DND-41 (cell line): ENCODE measurements around the gene RNF213.

Experiments used
- CTCF ChIP-seq: IDR thresholded peaks from 2 replicates; pipeline ENCODE4 v1.5.1; 2012; ENCODE audit warnings: borderline replicate concordance, low read length, moderate library complexity, mild to moderate bottlenecking; ENCODE audit not compliant: poor library complexity, severe bottlenecking; ENCODE audit errors: extremely low read depth
- EZH2 ChIP-seq: IDR thresholded peaks from 3 replicates; pipeline ENCODE4 v1.6.1; 2012; ENCODE audit warnings: borderline replicate concordance, low read depth, mild to moderate bottlenecking, moderate library complexity, low read length, inconsistent platforms; ENCODE audit not compliant: severe bottlenecking

- TF ChIP-seq CTCF (no peak), EZH2 (no peak)
These were observed 156.3 kb downstream of the RNF213 start for GRCh38 chr17:80416940-80417293.
